Astrocyte of the spinal cord (primary cell): ENCODE results near the gene OR2H1.
A peak's percentile ranks its signal among the peaks of the same experiment; 100 is the strongest.
"Not testable (repeated sequence)": the region's sequence is repeated elsewhere in the genome, so short reads cannot be mapped to it uniquely, and the experiment has no call there.

Experiments used
- DNase-seq: peaks from one replicate; pipeline ENCODE4 v3.0.0; 2011; ENCODE audit warnings: low read depth, low spot score
- H3K4me3 ChIP-seq: 2 replicates; pipeline ENCODE4 v1.5.1; 2011; ENCODE audit warnings: low read depth, mild to moderate bottlenecking, low read length, moderate library complexity
- in situ Hi-C: cut with HindIII; loops from 2 replicates; pipeline ENCODE4 v1.10.0; 2017; ENCODE audit warnings: low sequenced_read_pairs
- TF ChIP-seq, protein P1 (sequence below): IDR thresholded peaks from 2 replicates; pipeline ENCODE4 v1.5.1; 2012; ENCODE audit warnings: low read depth, mild to moderate bottlenecking, low read length, inconsistent platforms

The OR2H1 gene

DNA sequence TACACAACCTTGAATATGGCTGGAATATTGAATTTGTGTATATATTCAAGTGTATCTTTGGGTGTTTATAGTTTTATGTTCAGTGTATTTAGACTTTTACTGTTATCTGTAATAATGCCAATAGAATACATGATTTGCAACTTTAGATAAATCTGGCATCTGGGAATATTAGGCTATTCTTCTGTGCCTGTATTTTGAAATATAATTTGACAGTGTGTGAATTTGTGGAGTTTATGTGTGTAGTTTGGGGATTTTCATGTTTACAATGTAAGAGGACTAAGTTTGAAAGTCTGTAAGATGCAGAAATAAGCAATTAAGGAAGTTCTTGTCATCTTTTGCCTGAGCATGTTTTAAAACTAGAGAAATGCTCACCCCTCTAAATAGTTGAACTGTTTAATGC lies 17.9 kb upstream of the OR2H1 start, which contains the start of gene OR10C1:
TSS of gene OR10C1 (plus strand) at position 301 of the 400 bp plus-strand sequence. CDS start 710 bp downstream, outside the sequence.
- TF ChIP-seq, protein P1, sequence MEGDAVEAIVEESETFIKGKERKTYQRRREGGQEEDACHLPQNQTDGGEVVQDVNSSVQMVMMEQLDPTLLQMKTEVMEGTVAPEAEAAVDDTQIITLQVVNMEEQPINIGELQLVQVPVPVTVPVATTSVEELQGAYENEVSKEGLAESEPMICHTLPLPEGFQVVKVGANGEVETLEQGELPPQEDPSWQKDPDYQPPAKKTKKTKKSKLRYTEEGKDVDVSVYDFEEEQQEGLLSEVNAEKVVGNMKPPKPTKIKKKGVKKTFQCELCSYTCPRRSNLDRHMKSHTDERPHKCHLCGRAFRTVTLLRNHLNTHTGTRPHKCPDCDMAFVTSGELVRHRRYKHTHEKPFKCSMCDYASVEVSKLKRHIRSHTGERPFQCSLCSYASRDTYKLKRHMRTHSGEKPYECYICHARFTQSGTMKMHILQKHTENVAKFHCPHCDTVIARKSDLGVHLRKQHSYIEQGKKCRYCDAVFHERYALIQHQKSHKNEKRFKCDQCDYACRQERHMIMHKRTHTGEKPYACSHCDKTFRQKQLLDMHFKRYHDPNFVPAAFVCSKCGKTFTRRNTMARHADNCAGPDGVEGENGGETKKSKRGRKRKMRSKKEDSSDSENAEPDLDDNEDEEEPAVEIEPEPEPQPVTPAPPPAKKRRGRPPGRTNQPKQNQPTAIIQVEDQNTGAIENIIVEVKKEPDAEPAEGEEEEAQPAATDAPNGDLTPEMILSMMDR = no peak
- no peak within 1 kb of the TSS for H3K4me3 ChIP-seq
- in situ Hi-C loops = no loop called here
- no peak for DNase-seq

DNA sequence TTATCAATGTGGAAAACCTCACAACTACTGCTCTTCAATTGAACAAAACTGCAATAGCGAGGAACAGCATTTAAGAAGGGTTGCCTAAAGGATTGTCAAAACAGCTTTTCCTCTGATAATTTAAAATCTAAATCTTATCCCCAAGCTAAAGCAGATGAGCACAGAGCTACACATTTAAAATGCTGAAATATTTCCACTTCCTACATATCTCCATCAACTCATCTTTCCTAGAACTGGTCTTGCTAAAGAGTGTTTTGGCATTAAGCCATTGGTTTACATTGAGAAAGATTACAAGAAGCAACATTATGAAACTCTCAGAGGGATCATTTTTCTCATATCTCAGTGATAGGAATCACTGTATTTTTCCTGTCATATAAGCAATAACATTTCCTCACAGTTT lies 14.2 kb upstream of the OR2H1 start:
- no peak for DNase-seq
- no peak overlapping the region for H3K4me3 ChIP-seq
- TF ChIP-seq, protein P1 = no peak
- in situ Hi-C loops = no loop called here

DNA sequence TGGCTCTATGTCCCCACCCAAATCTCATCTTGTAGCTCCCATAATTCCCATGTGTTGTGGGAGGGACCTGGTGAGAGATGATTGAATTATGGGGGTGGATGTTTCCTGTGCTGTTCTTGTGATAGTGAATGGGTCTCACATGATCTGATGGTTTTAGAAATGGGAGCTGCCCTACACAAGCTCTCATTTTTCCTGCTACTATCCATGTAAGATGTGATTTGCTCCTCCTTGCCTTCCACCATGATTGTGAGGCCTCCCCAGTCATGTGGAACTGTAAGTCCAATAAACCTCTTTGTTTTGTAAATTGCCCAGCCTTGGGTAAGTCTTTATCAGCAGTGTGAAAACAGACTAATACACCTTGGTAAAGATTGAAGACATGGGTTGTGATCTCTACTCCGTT lies 12.9 kb upstream of the OR2H1 start:
- H3K4me3 ChIP-seq, in situ Hi-C loops, DNase-seq: not testable (repeated sequence)

DNA sequence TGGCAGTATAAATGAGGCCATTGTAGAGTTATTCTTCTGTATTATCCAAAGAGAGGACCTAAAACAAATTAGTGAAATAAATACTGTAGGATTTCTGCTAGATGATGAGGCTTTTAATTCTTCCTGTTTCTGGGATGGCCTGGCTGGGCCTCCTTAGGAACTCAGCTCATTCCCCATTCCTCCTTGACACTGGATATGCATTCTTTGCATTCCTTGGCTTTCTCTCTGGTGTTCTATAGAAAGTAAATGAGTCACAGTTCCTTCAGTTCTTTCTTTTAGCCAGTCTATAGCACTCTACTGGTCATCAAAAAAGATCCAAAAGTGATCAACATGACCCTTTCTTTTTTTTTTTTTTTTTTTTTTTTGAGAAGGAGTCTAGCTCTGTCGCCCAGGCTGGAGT lies 9.3 kb upstream of the OR2H1 start:
- DNase-seq = peak; percentile 2
- in situ Hi-C loops = no loop called here
- TF ChIP-seq, protein P1 = no peak

DNA sequence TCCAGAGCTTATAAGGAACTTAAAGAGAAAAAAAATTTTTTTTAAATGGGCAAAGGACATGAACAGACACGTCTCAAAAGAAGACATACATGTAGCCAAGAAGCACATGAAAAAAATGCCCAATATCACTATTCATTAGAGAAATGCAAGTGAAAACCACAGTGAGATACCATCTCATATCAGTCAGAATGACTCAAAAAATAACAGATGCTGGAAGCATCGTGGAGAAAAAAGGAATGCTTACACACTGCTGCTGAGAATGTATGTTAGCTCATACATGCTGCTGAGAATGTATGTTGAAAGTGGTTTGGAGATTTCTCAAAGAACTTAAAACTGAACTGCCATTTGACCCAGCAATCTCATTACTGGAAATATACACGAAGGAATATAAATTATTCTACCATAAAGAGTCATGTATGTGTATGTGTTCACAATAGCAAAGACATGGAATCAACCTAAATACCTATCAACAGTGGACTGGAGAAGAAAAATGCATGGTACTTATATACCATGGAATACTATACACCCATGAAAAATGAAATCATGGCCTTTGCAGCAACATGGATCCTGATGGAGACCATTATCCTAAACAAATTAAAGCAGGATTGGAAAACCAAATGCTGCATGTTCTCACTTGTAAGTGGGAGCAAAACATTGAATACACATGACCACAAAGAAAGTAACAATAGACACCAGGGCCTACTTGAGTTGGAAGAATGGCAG lies 5.3 kb upstream of the OR2H1 start:
- in situ Hi-C loops = no loop called here
- H3K4me3 ChIP-seq = no peak overlapping the region
- TF ChIP-seq, protein P1 = no peak
- peak; percentile 16 for DNase-seq

More for the DNA sequence above, 9.3 kb upstream of the OR2H1 start:
- H3K4me3 ChIP-seq = no peak overlapping the region

DNA sequence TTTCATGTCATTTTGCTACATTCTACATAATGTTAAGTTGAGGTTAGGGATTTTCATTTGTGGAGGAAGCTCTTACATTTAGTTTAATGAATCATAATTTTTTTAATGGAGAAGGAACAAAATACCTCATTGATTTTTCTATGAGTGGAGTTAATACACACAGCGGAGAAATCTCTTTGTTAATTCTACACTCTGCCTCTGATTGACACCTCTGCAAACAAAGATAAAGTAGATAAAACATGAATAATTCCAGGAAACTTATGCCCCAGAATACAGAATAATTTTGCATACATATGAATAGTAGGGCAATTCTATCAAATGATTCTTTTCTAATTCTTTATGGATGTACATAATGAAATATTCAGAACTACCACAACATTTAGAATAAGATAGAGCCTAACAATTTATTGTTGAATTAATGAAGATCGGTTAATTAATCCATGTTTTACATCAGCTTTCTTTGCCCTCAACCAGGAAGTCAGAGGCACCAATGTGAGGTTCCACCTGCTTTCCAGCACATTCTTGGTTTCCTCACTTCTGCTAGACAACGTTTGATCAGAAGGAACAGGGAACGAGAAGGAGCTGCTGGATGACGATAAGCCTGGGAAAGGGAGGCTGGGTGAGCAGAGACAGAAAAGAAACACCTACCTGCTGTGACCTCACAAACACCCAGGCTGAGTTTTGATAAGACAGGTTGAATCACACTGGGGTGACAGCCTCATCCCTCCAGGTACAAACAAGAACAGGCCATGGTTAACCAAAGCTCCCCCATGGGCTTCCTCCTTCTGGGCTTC lies 4.3 kb downstream of the OR2H1 start:
- TF ChIP-seq, protein P1 = no peak
- no peak overlapping the region for H3K4me3 ChIP-seq
- DNase-seq = no peak
- in situ Hi-C loops = no loop called here

DNA sequence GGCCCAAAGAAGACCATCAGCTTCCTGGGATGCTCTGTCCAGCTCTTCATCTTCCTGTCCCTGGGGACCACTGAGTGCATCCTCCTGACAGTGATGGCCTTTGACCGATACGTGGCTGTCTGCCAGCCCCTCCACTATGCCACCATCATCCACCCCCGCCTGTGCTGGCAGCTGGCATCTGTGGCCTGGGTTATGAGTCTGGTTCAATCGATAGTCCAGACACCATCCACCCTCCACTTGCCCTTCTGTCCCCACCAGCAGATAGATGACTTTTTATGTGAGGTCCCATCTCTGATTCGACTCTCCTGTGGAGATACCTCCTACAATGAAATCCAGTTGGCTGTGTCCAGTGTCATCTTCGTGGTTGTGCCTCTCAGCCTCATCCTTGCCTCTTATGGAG lies 5.1 kb downstream of the OR2H1 start:
- DNase-seq = no peak
- H3K4me3 ChIP-seq = no peak overlapping the region
- in situ Hi-C loops = no loop called here
- TF ChIP-seq, protein P1 = no peak
